ENCODE measurements around the gene SRGAP1. TPM values are rescaled to one million over a fixed set of nuclear protein-coding genes. Genes with fewer than 3 reads are reported as not detected.

The SRGAP1 gene
- total and polyA plus RNA-seq, 2 of the 8 experiments (the other 6 are each of a cell fraction or from before 2014, with no cell fraction given): 3.2 to 7.3 TPM

DNA sequence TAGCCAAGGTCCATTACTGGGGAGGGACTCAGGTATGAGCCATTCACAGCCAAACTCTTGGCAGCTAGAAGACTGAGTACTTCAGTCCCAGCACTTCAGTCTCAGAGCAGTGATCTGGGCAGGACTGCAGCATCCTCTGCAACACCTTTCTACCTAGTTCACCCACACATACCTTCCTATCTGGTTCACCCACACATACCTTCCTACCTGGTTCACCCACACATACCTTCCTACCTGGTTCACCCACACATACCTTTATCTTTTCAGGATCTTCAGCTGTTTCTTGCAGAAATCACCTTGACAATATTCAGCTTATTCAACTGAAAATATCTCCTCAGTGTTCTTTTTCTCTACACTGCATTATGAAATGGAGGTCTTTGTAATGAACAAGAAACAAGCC is 101.3 kb downstream of the SRGAP1 start:
- Histone ChIP-seq H3K9me3 (ENCODE audit: insufficient read depth in 2 of 2, low read depth in 1 of 2, low read length in 1 of 2) (no peaks in the 10 kb centered on the region), H4K8ac (ENCODE audit: extremely low read depth, insufficient read depth, low read length) (no peak overlapping the region), H4K20me1 (replicated peaks in 1 of 2; ENCODE audit: control insufficient read depth in 1 of 2, insufficient read depth in 2 of 2, low read length in 2 of 2) (no peaks in the 10 kb centered on the region), H4K5ac (ENCODE audit: insufficient read length, low read depth, low read length) (no peak overlapping the region), H2AK5ac (ENCODE audit: low read depth, low read length) (no peak overlapping the region), H3K36me3 (ENCODE audit: control insufficient read depth in 2 of 4, insufficient read depth in 4 of 4, low read length in 3 of 4) (no peaks in the 10 kb centered on the region), H3K79me2 (ENCODE audit: control insufficient read depth in 1 of 2, insufficient read depth in 2 of 2, low read length in 2 of 2) (no peaks in the 10 kb centered on the region), H3K56ac (replicated peaks; ENCODE audit: insufficient read length, low read depth, low read length) (no peak overlapping the region), H2BK15ac (ENCODE audit: low read length) (no peak overlapping the region), H3K9ac (replicated peaks in 1 of 4; ENCODE audit: extremely low read depth in 1 of 4, low read depth in 3 of 4, low read length in 3 of 4) (no peak overlapping the region), H2BK20ac (ENCODE audit: low read length) (no peak overlapping the region), H3K4me2 (ENCODE audit: insufficient read depth in 1 of 2, low read depth in 2 of 2, low read length in 2 of 2) (no peak overlapping the region), H2BK12ac (ENCODE audit: low read depth, low read length) (no peak overlapping the region), H3K4me3 (ENCODE audit: extremely low read depth in 1 of 4, insufficient read depth in 2 of 4, low read depth in 3 of 4, low read length in 4 of 4) (no peak overlapping the region), H4K91ac (replicated peaks; ENCODE audit: insufficient read length, low read length) (no peak overlapping the region), H3K27ac (ENCODE audit: low read depth, low read length) (no peak overlapping the region), H3K79me1 (ENCODE audit: low read depth, low read length) (no peaks in the 10 kb centered on the region), H2BK5ac (ENCODE audit: low read depth, low read length) (no peak overlapping the region), H2BK120ac (replicated peaks; ENCODE audit: low read depth, low read length) (no peak overlapping the region), H3K4ac (replicated peaks; ENCODE audit: insufficient read length, low read depth, low read length) (no peak overlapping the region), H3K23ac (ENCODE audit: insufficient read length) (no peak overlapping the region), H2AFZ (ENCODE audit: low read length) (no peak overlapping the region), H3K18ac (ENCODE audit: extremely low read depth, low read length) (no peak overlapping the region), H3K27me3 (replicated peaks in 1 of 4; ENCODE audit: control insufficient read depth in 3 of 4, extremely low read depth in 1 of 4, insufficient read depth in 3 of 4, low read length in 3 of 4) (no peaks in the 10 kb centered on the region), H3K4me1 (replicated peaks in 1 of 4; ENCODE audit: control insufficient read depth in 3 of 4, insufficient read depth in 4 of 4, low read length in 3 of 4) (0 out of 7 replicates have a peak, but pooled peaks cover 0 to 5% (median 0%) of the 10 kb centered on the region in 4 experiments), H3K14ac (ENCODE audit: insufficient read length) (no peak overlapping the region), H3K23me2 (ENCODE audit: low read depth, low read length) (no peaks in the 10 kb centered on the region)
- POLR2A ChIA-PET (ENCODE audit: partially characterized antibody): interaction anchor here (1.2 kb wide), 1 partner anchor 132 kb away, joined by 4 read pairs; no protein-coding TSS in a partner anchor
- CTCF ChIA-PET (ENCODE audit: partially characterized antibody): interaction anchor here (1.0 kb wide), 1 partner anchor 236 kb away, joined by 3 read pairs; no protein-coding TSS in a partner anchor
- FAIRE-seq (no peak), DNase-seq (ENCODE audit: low read depth in 1 of 2, low spot score in 2 of 2) (no peak)
- TF ChIP-seq CTBP2 (IDR thresholded peaks at IDR 0.05; ENCODE audit: borderline replicate concordance, insufficient read depth, insufficient read length, low read length): no peak
- TF ChIP-seq SP4 (IDR thresholded peaks at IDR 0.05; ENCODE audit: low read length): no peak
- TF ChIP-seq EGR1 (IDR thresholded peaks at IDR 0.05; ENCODE audit: borderline replicate concordance, low read depth, low read length): no peak
- TF ChIP-seq POLR2A (IDR thresholded peaks at IDR 0.05; ENCODE audit: control extremely low read depth in 1 of 2, low read depth in 2 of 2, low read length in 2 of 2): no peak
- no peak for TF ChIP-seq ASH2L (IDR thresholded peaks at IDR 0.05; ENCODE audit: low read length)
- TF ChIP-seq TAF1 (IDR thresholded peaks at IDR 0.05; ENCODE audit: low read depth, low read length): no peak
- TF ChIP-seq RXRA (IDR thresholded peaks at IDR 0.05; ENCODE audit: insufficient read depth, low read depth, low read length): no peak
- TF ChIP-seq TBP (IDR thresholded peaks at IDR 0.05; ENCODE audit: low read depth, low read length): no peak
- TF ChIP-seq SIRT6 (IDR thresholded peaks at IDR 0.05; ENCODE audit: low read length): no peak
- no peak for TF ChIP-seq EP300 (IDR thresholded peaks at IDR 0.05; ENCODE audit: borderline replicate concordance in 1 of 2, low read depth in 2 of 2, low read length in 2 of 2)
- TF ChIP-seq BRCA1 (IDR thresholded peaks at IDR 0.05; ENCODE audit: low read depth, low read length): no peak
- no peak for TF ChIP-seq SIX5 (IDR thresholded peaks at IDR 0.05; ENCODE audit: low read depth, low read length)
- no peak for TF ChIP-seq TAF7 (optimal IDR thresholded peaks at IDR 0.05; ENCODE audit: borderline replicate concordance, low read depth, low read length)
- TF ChIP-seq POU5F1 (IDR thresholded peaks at IDR 0.05; ENCODE audit: low read depth, low read length): no peak
- no peak for TF ChIP-seq GABPA (IDR thresholded peaks at IDR 0.05; ENCODE audit: borderline replicate concordance, insufficient read depth, low read length)
- no peak for TF ChIP-seq SIN3A (conservative IDR thresholded peaks at IDR 0.05 in 1 of 2, IDR thresholded peaks at IDR 0.05 in 1 of 2; ENCODE audit: low read depth in 1 of 2, low read length in 2 of 2)
- TF ChIP-seq CHD2 (IDR thresholded peaks at IDR 0.05; ENCODE audit: low read length): no peak
